HG02884 (cell line): ENCODE measurements around the gene RBM18.

Experiments
- ATAC-seq: cut with Tn5 transposase; IDR thresholded peaks from one replicate; pipeline ENCODE4 v1.9.1; 2021; ENCODE audit warnings: mild to moderate bottlenecking, moderate library complexity; ENCODE audit not compliant: unreplicated experiment

The RBM18 gene, protein sequence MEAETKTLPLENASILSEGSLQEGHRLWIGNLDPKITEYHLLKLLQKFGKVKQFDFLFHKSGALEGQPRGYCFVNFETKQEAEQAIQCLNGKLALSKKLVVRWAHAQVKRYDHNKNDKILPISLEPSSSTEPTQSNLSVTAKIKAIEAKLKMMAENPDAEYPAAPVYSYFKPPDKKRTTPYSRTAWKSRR

GRCh38 chr9:122264360-122265148, at the start of gene RBM18, which contains the start of gene MRRF:
RBM18 (minus strand) TSS chr9:122264840; CDS start chr9:122261492, 3,348 bp downstream.
MRRF (plus strand) TSS chr9:122264882; CDS start chr9:122270892, 6,010 bp downstream.
- peak; percentile 84 for ATAC-seq

GRCh38 chr9:122314165-122314564, 49.5 kb upstream of the RBM18 start:
- ATAC-seq = no peak

GRCh38 chr9:122309861-122310260, 45.2 kb upstream of the RBM18 start:
- ATAC-seq = no peak

DNA sequence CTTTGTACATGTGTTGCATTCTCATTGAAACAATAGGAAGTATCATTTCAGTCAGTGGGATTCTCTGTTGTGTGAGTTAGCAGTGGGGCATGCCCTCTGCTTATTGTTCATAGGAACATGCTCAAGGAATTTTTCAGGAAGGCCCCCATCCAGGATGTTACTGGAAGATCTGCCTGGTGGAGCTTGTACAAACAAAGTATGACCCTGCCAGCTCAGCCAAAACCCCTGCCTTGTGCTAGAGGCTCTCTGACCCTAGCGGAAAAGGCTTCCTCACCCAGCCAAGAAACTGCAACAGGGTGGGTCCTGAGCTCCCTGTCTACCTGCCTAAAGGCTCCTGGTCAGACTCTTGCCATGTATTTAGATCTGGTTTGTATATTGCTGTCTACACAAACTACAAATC, 43.3 kb upstream of the RBM18 start:
- ATAC-seq = no peak

- ATAC-seq = no peak
Observed at GRCh38 chr9:122307061-122307460, 42.4 kb upstream of the RBM18 start.

GRCh38 chr9:122302237-122303093, 37.8 kb upstream of the RBM18 start:
- ATAC-seq = no peak

- ATAC-seq = no peak
Observed at GRCh38 chr9:122297512-122297911, 32.9 kb upstream of the RBM18 start.

GRCh38 chr9:122294531-122294930, 29.9 kb upstream of the RBM18 start:
- ATAC-seq = no peak

DNA sequence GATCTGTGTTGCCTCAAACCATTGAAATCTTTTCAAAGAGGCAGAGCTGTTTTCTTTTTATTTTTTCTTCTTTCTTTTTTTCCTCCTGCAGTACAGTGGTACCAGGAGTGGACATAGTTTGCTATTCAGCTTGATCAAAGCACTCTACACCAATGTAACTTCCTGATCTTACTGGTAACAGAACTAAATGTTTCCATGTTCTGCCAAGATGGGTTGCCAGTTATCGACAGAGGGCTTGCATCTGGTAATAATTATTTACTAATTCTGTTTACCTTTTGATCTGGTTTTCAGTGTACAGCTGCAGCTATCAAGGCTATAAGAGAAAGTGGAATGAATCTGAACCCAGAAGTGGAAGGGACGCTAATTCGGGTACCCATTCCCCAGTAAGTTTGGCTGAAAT, 26.8 kb upstream of the RBM18 start:
- no peak for ATAC-seq

DNA sequence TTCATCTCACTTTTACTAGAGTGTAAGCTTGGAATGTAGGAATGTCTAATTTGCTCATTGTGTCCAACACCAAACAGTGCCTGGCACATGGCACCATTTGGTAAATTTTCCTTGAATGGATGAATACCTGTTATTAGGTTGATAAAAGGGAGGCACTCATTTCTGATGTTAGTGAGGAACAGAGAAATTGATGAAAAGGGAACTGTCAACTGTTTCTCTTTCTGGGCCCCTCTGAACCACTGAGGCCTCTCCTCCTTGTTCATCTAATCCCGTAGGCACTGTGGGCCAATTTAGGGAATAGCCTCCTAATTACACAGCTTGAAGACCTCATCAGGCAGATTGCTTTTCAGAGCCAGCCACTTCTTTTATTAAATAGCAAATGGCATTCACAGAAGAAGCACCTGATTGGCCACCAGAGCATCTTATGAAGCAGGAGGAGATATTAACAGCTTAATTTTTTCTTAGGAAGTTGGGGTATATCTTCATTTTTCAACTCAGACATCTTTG, 22.6 kb upstream of the RBM18 start:
- no peak for ATAC-seq

DNA sequence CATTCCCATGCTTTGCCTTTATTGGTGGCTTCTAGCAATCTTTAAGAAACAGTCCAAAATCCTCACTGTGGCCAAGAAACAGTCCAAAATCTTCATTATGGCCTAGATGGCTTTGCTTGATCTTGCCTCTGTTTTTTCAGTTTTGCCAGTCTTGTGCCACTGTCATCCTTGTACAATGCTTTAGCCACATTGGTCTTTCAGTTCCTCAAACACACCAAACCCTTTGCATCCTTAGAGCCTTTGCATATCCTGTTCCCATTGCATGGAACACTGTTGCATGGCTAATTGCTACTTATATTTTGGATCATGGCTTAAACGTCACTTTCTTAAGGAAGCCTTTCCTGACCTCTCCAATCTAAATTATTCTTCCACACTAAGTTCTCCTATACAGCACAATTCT, 22.1 kb upstream of the RBM18 start:
- peak; percentile 59 for ATAC-seq

DNA sequence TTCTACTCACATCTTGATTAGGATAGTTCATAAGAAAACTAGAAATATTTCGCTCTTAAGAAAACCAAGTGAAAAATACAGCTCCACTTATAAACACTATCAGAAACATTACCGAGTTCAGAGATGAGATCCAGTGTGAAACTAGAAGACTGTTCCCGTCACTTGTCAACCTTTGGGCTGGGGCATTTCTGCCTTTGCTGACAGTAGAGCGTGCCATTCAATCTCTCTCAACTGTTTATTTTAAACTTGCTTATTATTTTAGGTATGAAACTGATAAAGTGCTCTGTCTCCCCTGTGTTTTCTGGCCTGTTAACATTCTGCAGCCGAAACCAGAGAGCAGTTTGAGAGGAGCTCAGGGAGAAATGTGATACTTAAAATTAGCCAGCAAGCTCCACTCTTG, 16.7 kb upstream of the RBM18 start:
- no peak for ATAC-seq

DNA sequence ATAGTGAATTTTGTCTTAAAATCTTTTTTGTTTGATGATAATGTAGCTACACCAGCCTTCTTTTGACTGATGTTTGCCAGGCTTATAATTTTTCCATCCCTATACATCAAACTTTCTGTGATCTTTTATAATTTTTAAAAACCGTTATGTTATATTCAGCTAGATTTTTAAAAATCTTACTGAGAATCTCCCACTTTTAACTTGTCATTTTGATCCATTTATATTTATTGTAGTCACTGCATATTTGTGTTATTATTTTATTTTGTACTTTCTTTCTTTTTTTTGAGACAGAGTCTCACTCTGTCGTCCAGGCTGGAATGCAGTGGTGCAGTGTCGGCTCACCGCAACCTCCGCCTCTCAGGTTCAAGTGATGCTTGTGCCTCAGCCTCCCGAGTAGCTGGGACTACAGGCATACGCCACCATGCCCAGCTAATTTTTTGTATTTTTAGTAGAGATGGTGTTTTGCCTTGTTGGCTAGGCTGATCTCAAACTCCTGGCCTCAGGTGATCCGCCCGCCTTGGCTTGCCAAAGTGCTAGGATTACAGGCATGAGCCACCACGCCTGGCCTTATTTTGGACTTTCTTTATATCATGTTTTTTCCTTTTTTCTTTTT, 12.8 kb upstream of the RBM18 start:
- ATAC-seq = no peak

DNA sequence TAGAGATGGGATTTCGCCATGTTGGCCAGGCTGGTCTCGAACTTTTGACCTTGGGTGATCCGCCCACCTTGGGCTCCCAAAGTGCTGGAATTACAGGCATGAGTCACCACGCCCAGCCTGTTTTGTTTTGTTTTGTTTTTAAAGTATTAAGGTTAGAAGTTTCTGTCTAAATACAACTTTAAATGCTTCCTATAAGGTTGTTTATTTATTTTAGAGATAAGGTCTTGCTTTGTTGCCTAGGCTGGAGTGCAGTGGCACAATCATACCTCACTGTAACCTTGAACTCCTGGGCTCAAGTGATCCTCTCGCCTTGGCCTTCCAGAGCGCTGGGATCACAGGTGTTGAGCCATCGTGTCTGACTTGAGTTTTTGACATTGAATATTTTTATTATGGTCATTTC, 11.5 kb upstream of the RBM18 start:
- ATAC-seq = no peak

- ATAC-seq = no peak
Observed at GRCh38 chr9:122274055-122274454, 9.4 kb upstream of the RBM18 start.

GRCh38 chr9:122268041-122268814, 3.6 kb upstream of the RBM18 start:
- no peak for ATAC-seq

DNA sequence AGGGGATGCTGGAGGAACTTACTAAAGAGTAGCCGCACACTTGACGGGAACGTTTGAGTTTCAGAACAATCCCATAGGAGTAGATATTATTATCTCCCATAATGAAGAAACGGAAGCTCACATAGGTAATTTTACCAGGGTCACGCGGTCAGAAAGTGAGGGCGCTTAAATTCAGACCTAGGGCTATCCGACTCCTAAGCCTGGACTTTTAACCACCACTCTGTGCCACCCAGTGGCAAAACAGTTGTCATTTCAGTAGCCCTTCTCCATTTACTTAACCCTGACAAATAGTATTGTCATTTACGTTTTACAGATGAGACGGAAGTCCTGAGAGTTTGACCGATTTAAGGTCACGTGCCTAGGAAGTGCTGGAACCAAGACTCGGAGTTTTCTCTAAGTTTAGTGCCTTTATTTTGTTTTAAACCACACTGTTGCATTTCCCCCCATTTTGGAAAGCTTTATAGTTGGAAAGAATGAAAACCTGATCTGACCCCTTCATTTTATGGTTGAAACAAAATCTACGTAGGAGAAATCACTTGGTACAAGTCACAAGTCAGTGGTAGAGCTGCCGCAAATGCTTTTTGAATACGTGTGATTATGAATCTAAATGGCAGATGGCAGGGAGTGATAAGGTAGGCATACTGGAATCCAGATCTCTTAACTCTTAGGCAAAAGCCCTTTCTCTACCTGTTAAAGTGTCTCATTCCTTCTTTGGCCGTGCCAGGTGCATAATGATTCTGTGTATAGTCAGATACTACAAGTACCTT, 692 bp upstream of the RBM18 start:
- ATAC-seq = peak; percentile 24

GRCh38 chr9:122263699-122264349, 816 bp downstream of the RBM18 start:
- no peak for ATAC-seq

GRCh38 chr9:122262073-122262472, 2.6 kb downstream of the RBM18 start:
- ATAC-seq = no peak
